Heart right ventricle (tissue), 16 donors: ENCODE data around the gene DNAAF8. TPM values are rescaled to one million over a fixed set of nuclear protein-coding genes. Genes with fewer than 3 reads are reported as not detected.
A peak's percentile ranks its signal among the peaks of the same experiment; 100 is the strongest.

Source experiments
- ATAC-seq, 8 donors: fragments of 200-7000 bp; cut with Tn5 transposase; one replicate each; pipeline ENCODE4 v1.9.1; 2020; ENCODE audit warnings: mild to moderate bottlenecking in 8 of 8, moderate library complexity in 8 of 8, moderate number of reproducible peaks in 1 of 8
- DNase-seq, 2 donors: peaks; one replicate each; pipeline ENCODE4 v3.0.0-alpha.2; 2020
- H3K27ac ChIP-seq, 10 donors: fragments of 200-600 bp; sonication (generic) in 2 of 10; one replicate each; pipeline versions ENCODE4 v1.5.0 to v1.8.0; 2020 to 2022; ENCODE audit warnings: mild to moderate bottlenecking in 3 of 10
- H3K27me3 ChIP-seq, 7 donors: fragments of 200-600 bp; one replicate each; pipeline ENCODE4 v1.8.0; 2021 to 2022; ENCODE audit warnings: mild to moderate bottlenecking in 2 of 7
- H3K36me3 ChIP-seq, 9 donors: fragments of 200-600 bp; sonication (generic) in 1 of 9; one replicate each; pipeline versions ENCODE4 v1.5.0 to v1.8.0; 2020 to 2022; ENCODE audit warnings: mild to moderate bottlenecking in 2 of 9
- H3K4me1 ChIP-seq, 9 donors: fragments of 200-600 bp; sonication (generic) in 1 of 9; one replicate each; pipeline versions ENCODE4 v1.5.0 to v1.8.0; 2020 to 2022; ENCODE audit warnings: mild to moderate bottlenecking in 4 of 9
- H3K4me3 ChIP-seq, 10 donors: fragments of 200-600 bp; sonication (generic) in 2 of 10; one replicate each; pipeline versions ENCODE4 v1.5.0 to v1.8.0; 2020 to 2022; ENCODE audit warnings: mild to moderate bottlenecking in 7 of 10, moderate library complexity in 2 of 10
- H3K9me3 ChIP-seq, 11 donors: fragments of 200-600 bp in 10 of 11; sonication (generic) in 2 of 11; one replicate each; pipeline versions ENCODE4 v1.5.0 to v1.8.0; 2013 to 2022; ENCODE audit warnings: mild to moderate bottlenecking in 2 of 11, control low read depth in 1 of 11, moderate library complexity in 1 of 11
- CTCF ChIP-seq, 9 donors: fragments of 200-600 bp; sonication (generic) in 2 of 9; IDR thresholded peaks; one replicate each; pipeline versions ENCODE4 v1.5.0 to v1.8.0; 2021 to 2022; ENCODE audit warnings: antibody characterized with exemption in 9 of 9, mild to moderate bottlenecking in 5 of 9, moderate library complexity in 1 of 9
- WGBS, 2 donors: extraction: QIAGEN DNeasy Blood & Tissue Kit; methylation state at CpG; one replicate each; pipeline ENCODE4 v1.1.7; 2013; ENCODE audit warnings: inconsistent platforms in 1 of 2; 5-methylcytosine and 5-hydroxymethylcytosine counted together
- intact Hi-C, 10 donors: fragments of 100-400 bp; cut with DNase I; formaldehyde crosslinking; loops; one replicate each; pipeline versions ENCODE4 v1.11.1 to v1.14.2; 2022
- polyA plus RNA-seq, 2 donors: library from polyadenylated mRNA; stranded (reverse); fragments of 200-250 nt; gene quantifications; one replicate each; pipeline ENCODE4 v1.2.3, GENCODE V29; 2013
- total RNA-seq, 10 donors: library from RNA; stranded (reverse); fragmentation: NEBNext Ultra II Directional in 3 of 10; extraction: Animal tissue kit (Norgen Biotek cat#: 25700) in 3 of 10; gene quantifications; one replicate each; pipeline versions ENCODE4 v1.2.1 to v1.2.4, GENCODE V29; 2021 to 2023
- donor health status: Arrhythmogenic right ventricular cardiomyopathy.
- donor health status: ischemic (EF 13 %, LVEDD 7.1; RV severe dilation, severe dysfunction).
- donor health status: healthy with polysubstance abuse.
- donor health status: DM: no; HTN: yes; CAD: no.
- donor health status: DM: no; HTN: no; CAD: no.
- donor health status: ischemic (EF 25% LVEDD 6.9; RV normal size, moderate dysfunction).
- donor health status: ischemic (EF 25% LVEDD 5.7; RV mildly dilated, moderate dysfunction).
- donor health status: healthy.
- donor health status: DM: yes; HTN: yes; CAD: no.
- donor health status: Ischemic cardiomyopathy.
- donor health status: ischemic (EF 35%, LVEDD 5.7; RV mildly dilated, moderate dysfunction).
- donor health status: nonischemic (EF 11% LVEDD 7.7; RV severe dilation, severe dysfunction).
- donor health status: DM: yes; HTN: yes; CAD: no.
- donor health status: PGD.
- donor health status: ischemic (EF 29% LVEDD 5.4; RV normal size, mild dysfunction).
- donor health status: nonischemic (EF 23%, LVEDD 6.1; RV moderate dilation, normal function).

Gene DNAAF8
- total and polyA plus RNA-seq, 12 donors: 0.32 to 1.9 (median 1.1) TPM; not detected in 2

GRCh38 chr16:4693956-4694641 lies 40.2 kb upstream of the DNAAF8 start:
- Histone ChIP-seq H3K9me3 (no peaks in the 10 kb centered on the region), H3K4me1 (peaks cover 15 to 38% (median 26%) of the 10 kb centered on the region in 9 donors), H3K36me3 (peaks cover 0 to 62% (median 21%) of the 10 kb centered on the region in 9 donors), H3K4me3 (peak overlapping the region; percentile 78 to 100 (median 90)), H3K27me3 (no peaks in the 10 kb centered on the region), H3K27ac (peak overlapping the region; percentile 68 to 96 (median 90))
- WGBS, 2 donors: 1% methylated on average over 49 to 54 of the region's 54 CpGs
- peak in 1 of 2 donors; percentile 58 for DNase-seq
- ATAC-seq: peak in 6 of 8 donors; percentile 17 to 44 (median 24)
- no peak for TF ChIP-seq CTCF (IDR thresholded peaks at IDR 0.05)
- intact Hi-C loops: loop anchor here in 1 of 10 donors (5.0 kb wide), 1 partner anchor 263 kb away; the partner anchor contains the start of gene SEC14L5

GRCh38 chr16:4694642-4695451 lies 39.5 kb upstream of the DNAAF8 start:
- Histone ChIP-seq H3K27ac (peak overlapping the region in 9 of 10 donors; percentile 9 to 96 (median 85)), H3K36me3 (peaks cover 0 to 62% (median 29%) of the 10 kb centered on the region in 9 donors), H3K9me3 (no peaks in the 10 kb centered on the region), H3K4me1 (peaks cover 15 to 38% (median 26%) of the 10 kb centered on the region in 9 donors), H3K4me3 (peak overlapping the region in 7 of 10 donors; percentile 78 to 99 (median 91)), H3K27me3 (no peaks in the 10 kb centered on the region)
- DNase-seq (peak in 1 of 2 donors; percentile 58), ATAC-seq (peak in 3 of 8 donors; percentile 6 to 20 (median 17))
- intact Hi-C loops: loop anchor here in 1 of 10 donors (5.0 kb wide), 1 partner anchor 262 kb away; the partner anchor contains the start of gene SEC14L5
- WGBS, 2 donors: 48 to 51% methylated on average over 25 to 26 of the region's 26 CpGs
- TF ChIP-seq CTCF (IDR thresholded peaks at IDR 0.05): peak in 3 of 9 donors; percentile 23 to 35 (median 27)

- Histone ChIP-seq H3K4me1 (peaks cover 15 to 36% (median 26%) of the 10 kb centered on the region in 9 donors), H3K36me3 (peaks cover 0 to 63% (median 35%) of the 10 kb centered on the region in 9 donors), H3K4me3 (no peak overlapping the region), H3K27ac (peak overlapping the region in 4 of 10 donors; percentile 59 to 96 (median 84)), H3K9me3 (no peaks in the 10 kb centered on the region), H3K27me3 (no peaks in the 10 kb centered on the region)
- 60 to 61% methylated on average over 12 of the region's 12 CpGs for WGBS, 2 donors
- DNase-seq: no peak
- no peak for ATAC-seq
- no peak for TF ChIP-seq CTCF (IDR thresholded peaks at IDR 0.05)
- intact Hi-C loops: no loop called here
Measured at GRCh38 chr16:4695473-4696171, 38.7 kb upstream of the DNAAF8 start.
